AG04449 (cell line): ENCODE measurements around the gene ACBD6.
"Not testable (repeated sequence)": the region's sequence is repeated elsewhere in the genome, so short reads cannot be mapped to it uniquely, and the experiment has no call there.

Source experiments
- CTCF ChIA-PET: fragments of 350-600 bp; formaldehyde crosslinking; extraction: SDS; loops from one replicate; lab custom pipeline; 2021; ENCODE audit warnings: antibody characterized with exemption; lab: Yijun Ruan, JAX
- POLR2A ChIA-PET: fragments of 400-600, 350-600 bp; formaldehyde crosslinking; extraction: SDS; loops from one replicate; lab custom pipeline; 2020; ENCODE audit warnings: antibody characterized with exemption, inconsistent platforms; lab: Yijun Ruan, JAX
- DNase-seq: peaks from one replicate; pipeline ENCODE4 v3.0.0-alpha.2; 2010; ENCODE audit warnings: low read depth, low spot score
- H3K4me3 ChIP-seq: 2 replicates; pipeline ENCODE4 v1.5.1; 2011; ENCODE audit warnings: low read depth, mild to moderate bottlenecking, control low read depth, low read length
- CTCF ChIP-seq: IDR thresholded peaks from one replicate; pipeline ENCODE4 v1.5.1; 2011; ENCODE audit warnings: mild to moderate bottlenecking, moderate library complexity, low read length, control low read depth, inconsistent platforms; ENCODE audit not compliant: insufficient read depth; ENCODE audit errors: missing control alignments

The ACBD6 gene

GRCh38 chr1:180415985-180416633 is 86.3 kb downstream of the ACBD6 start:
- ChIA-PET POLR2A (interaction anchor here (0.6 kb wide), 1 partner anchor 11 kb away, joined by 4 read pairs; no protein-coding TSS in a partner anchor), CTCF (interaction anchor here (0.6 to 6.5 kb wide), 26 partner anchors 9 to 607 kb away, joined by 3 to 67 read pairs (median 4); no protein-coding TSS in a partner anchor)
- DNase-seq: no peak
- TF ChIP-seq CTCF: peak; percentile 33
- no peak overlapping the region for H3K4me3 ChIP-seq

- no peak for TF ChIP-seq CTCF
- CTCF ChIA-PET: interaction anchor here (1.0 to 6.5 kb wide), 21 partner anchors 10 to 606 kb away, joined by 3 to 67 read pairs (median 4); no protein-coding TSS in a partner anchor
- POLR2A ChIA-PET: interaction anchor here (0.6 kb wide), 1 partner anchor 12 kb away, joined by 4 read pairs; no protein-coding TSS in a partner anchor
- no peak overlapping the region for H3K4me3 ChIP-seq
- DNase-seq: no peak
Measured at GRCh38 chr1:180415236-180415848, 87.0 kb downstream of the ACBD6 start.

GRCh38 chr1:180412583-180412982 is 89.8 kb downstream of the ACBD6 start:
- no peak for TF ChIP-seq CTCF
- ChIA-PET POLR2A (no interaction called here), CTCF (interaction anchor here (1.5 to 6.5 kb wide), 3 partner anchors 160 to 225 kb away, joined by 5 to 67 read pairs (median 41); no protein-coding TSS in a partner anchor)
- DNase-seq: no peak
- H3K4me3 ChIP-seq: no peak overlapping the region

GRCh38 chr1:180408128-180408527 is 94.2 kb downstream of the ACBD6 start:
- CTCF ChIA-PET: interaction anchor here (0.6 to 0.9 kb wide), 2 partner anchors 21 to 207 kb away, joined by 3 to 4 read pairs; no protein-coding TSS in a partner anchor
- POLR2A ChIA-PET, H3K4me3 ChIP-seq, DNase-seq: not testable (repeated sequence)

- ChIA-PET CTCF (interaction anchor here (0.5 kb wide), 1 partner anchor 10 kb away, joined by 3 read pairs; no protein-coding TSS in a partner anchor), POLR2A (no interaction called here)
- no peak for TF ChIP-seq CTCF
- no peak overlapping the region for H3K4me3 ChIP-seq
- DNase-seq: no peak
Measured at GRCh38 chr1:180407051-180407450, 95.3 kb downstream of the ACBD6 start.

- no peak overlapping the region for H3K4me3 ChIP-seq
Measured at GRCh38 chr1:180402551-180402950, 99.8 kb downstream of the ACBD6 start.

More at GRCh38 chr1:180402551-180402950, 99.8 kb downstream of the ACBD6 start:
- DNase-seq: no peak
- CTCF ChIA-PET: no interaction called here
- no peak for TF ChIP-seq CTCF
- POLR2A ChIA-PET: no interaction called here
